Panc1 (cell line): ENCODE data around the gene LIPM. TPM values are rescaled to one million over a fixed set of nuclear protein-coding genes. Genes with fewer than 3 reads are reported as not detected.

Experiments
- ATAC-seq: fragments of 200-7000 bp; cut with Tn5 transposase; 2 replicates; pipeline ENCODE4 v1.9.1; 2020; ENCODE audit warnings: mild to moderate bottlenecking, moderate library complexity
- BruUV-seq: library from RNA; stranded (reverse); fragments of 400-500 nt; replicated peaks from 2 replicates; lab custom pipeline; 2021; lab: Mats Ljungman, UMichigan
- CTCF ChIA-PET: fragments of 300-600 bp; sonication (Branson Sonifier 250); formaldehyde crosslinking; loops from one replicate; lab custom pipeline; 2022; ENCODE audit warnings: antibody characterized with exemption; lab: Charles Lee
- POLR2A ChIA-PET: fragments of 300-600 bp; sonication (Branson Sonifier 250); formaldehyde crosslinking; loops from one replicate; lab custom pipeline; 2022; ENCODE audit warnings: antibody characterized with exemption; lab: Charles Lee
- DNase-seq: peaks from one replicate; pipeline ENCODE4 v3.0.0-alpha.2; 2010; ENCODE audit warnings: low read depth, low spot score
- H3K27ac ChIP-seq: 2 replicates; pipeline ENCODE4 v1.5.1; 2011; ENCODE audit warnings: mild to moderate bottlenecking, low read length, inconsistent platforms
- H3K27me3 ChIP-seq: fragments of 200-500 bp; sonication (Bioruptor generic); 2 replicates; pipeline ENCODE4 v1.6.0; 2014; ENCODE audit warnings: low read length, inconsistent platforms; ENCODE audit not compliant: control insufficient read depth, insufficient read depth
- H3K36me3 ChIP-seq: fragments of 200-500 bp; sonication (Bioruptor generic); 2 replicates; pipeline ENCODE4 v1.5.1; 2014; ENCODE audit warnings: inconsistent platforms, mild to moderate bottlenecking, low read length, moderate library complexity; ENCODE audit not compliant: control insufficient read depth, insufficient read depth
- H3K4me1 ChIP-seq: 2 replicates; pipeline ENCODE4 v1.5.1; 2011; ENCODE audit warnings: inconsistent platforms, mild to moderate bottlenecking, low read length, moderate library complexity; ENCODE audit not compliant: control insufficient read depth, insufficient read depth
- H3K4me3 ChIP-seq, 2 experiments: 2 replicates each; pipeline ENCODE4 v1.5.1; 2011 to 2012; ENCODE audit warnings: low read depth in 2 of 2, low read length in 2 of 2, mild to moderate bottlenecking in 2 of 2, inconsistent platforms in 1 of 2, moderate library complexity in 1 of 2
- H3K9me3 ChIP-seq: fragments of 200-500 bp; sonication (Bioruptor generic); 2 replicates; pipeline ENCODE4 v1.5.1; 2014; ENCODE audit warnings: low read depth, mild to moderate bottlenecking, inconsistent platforms, low read length, moderate library complexity; ENCODE audit not compliant: control insufficient read depth, insufficient read depth
- POLR2AphosphoS5 ChIP-seq: IDR thresholded peaks from 2 replicates; pipeline ENCODE4 v1.6.1; 2012; ENCODE audit warnings: mild to moderate bottlenecking, low read depth, low read length, moderate library complexity
- REST ChIP-seq, 2 experiments: IDR thresholded peaks; 2 replicates each; pipeline ENCODE4 v1.6.1; 2011 to 2012; ENCODE audit warnings: low read depth in 2 of 2, control low read depth in 1 of 2, low read length in 1 of 2, mild to moderate bottlenecking in 1 of 2, moderate library complexity in 1 of 2; ENCODE audit not compliant: insufficient read depth in 1 of 2
- SIN3A ChIP-seq: IDR thresholded peaks from 2 replicates; pipeline ENCODE4 v1.6.1; 2012; ENCODE audit warnings: low read depth, mild to moderate bottlenecking, low read length, moderate library complexity, borderline replicate concordance; ENCODE audit not compliant: insufficient read depth
- TCF7L2 ChIP-seq: IDR thresholded peaks from 2 replicates; pipeline ENCODE4 v1.6.1; 2011; ENCODE audit warnings: mild to moderate bottlenecking, low read depth, low read length, inconsistent platforms
- in situ Hi-C: cut with HindIII; loops from 2 replicates; pipeline ENCODE4 v1.10.0; 2016; ENCODE audit warnings: low sequenced_read_pairs, low pct_unique_long_range_greater_than_20kb
- intact Hi-C: fragments of 100-400 bp; cut with micrococcal nuclease; formaldehyde crosslinking; loops from one replicate; pipeline ENCODE4 v1.10.0; 2022; ENCODE audit not compliant: unreplicated experiment
- total RNA-seq: library from RNA; stranded (reverse); gene quantifications from one replicate; pipeline ENCODE4 v1.2.1, GENCODE V29; 2021; ENCODE audit not compliant: unreplicated experiment
- TF ChIP-seq, protein P1 (sequence below): fragments of 450-650 bp; IDR thresholded peaks from 2 replicates; pipeline ENCODE4 v1.5.1; 2017; ENCODE audit warnings: mild to moderate bottlenecking

Gene LIPM
- total RNA-seq, 1 experiment from 2014 or later, result not detected

GRCh38 chr10:88827671-88828070 lies 25.1 kb downstream of the LIPM start:
- TF ChIP-seq TCF7L2, result no peak
- TF ChIP-seq, protein P1, sequence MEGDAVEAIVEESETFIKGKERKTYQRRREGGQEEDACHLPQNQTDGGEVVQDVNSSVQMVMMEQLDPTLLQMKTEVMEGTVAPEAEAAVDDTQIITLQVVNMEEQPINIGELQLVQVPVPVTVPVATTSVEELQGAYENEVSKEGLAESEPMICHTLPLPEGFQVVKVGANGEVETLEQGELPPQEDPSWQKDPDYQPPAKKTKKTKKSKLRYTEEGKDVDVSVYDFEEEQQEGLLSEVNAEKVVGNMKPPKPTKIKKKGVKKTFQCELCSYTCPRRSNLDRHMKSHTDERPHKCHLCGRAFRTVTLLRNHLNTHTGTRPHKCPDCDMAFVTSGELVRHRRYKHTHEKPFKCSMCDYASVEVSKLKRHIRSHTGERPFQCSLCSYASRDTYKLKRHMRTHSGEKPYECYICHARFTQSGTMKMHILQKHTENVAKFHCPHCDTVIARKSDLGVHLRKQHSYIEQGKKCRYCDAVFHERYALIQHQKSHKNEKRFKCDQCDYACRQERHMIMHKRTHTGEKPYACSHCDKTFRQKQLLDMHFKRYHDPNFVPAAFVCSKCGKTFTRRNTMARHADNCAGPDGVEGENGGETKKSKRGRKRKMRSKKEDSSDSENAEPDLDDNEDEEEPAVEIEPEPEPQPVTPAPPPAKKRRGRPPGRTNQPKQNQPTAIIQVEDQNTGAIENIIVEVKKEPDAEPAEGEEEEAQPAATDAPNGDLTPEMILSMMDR, result no peak
- no peak for TF ChIP-seq SIN3A
- no peak for TF ChIP-seq POLR2AphosphoS5
- TF ChIP-seq REST (IDR thresholded peaks at IDR 0.05; ENCODE audit: insufficient read depth in 1 of 2, low read depth in 2 of 2, low read length in 1 of 2), result no peak
- Histone ChIP-seq H3K27me3 (0 out of 2 replicates have a peak, but pooled peaks cover 2% of the 10 kb centered on the region), H3K4me3 (no peak overlapping the region), H3K27ac (no peak overlapping the region), H3K36me3 (no peaks in the 10 kb centered on the region), H3K4me1 (no peaks in the 10 kb centered on the region), H3K9me3 (no peaks in the 10 kb centered on the region)
- no TSS peak for BruUV-seq
- ChIA-PET CTCF (interaction anchor here (1.0 kb wide), 1 partner anchor 8 kb away, joined by 3 read pairs; no protein-coding TSS in a partner anchor), POLR2A (interaction anchor here (0.7 kb wide), 1 partner anchor 167 kb away, joined by 3 read pairs; no protein-coding TSS in a partner anchor)
- no peak for ATAC-seq
- DNase-seq, result no peak
- intact Hi-C loops (no loop called here), in situ Hi-C loops (no loop called here)

GRCh38 chr10:88828310-88828709 lies 25.8 kb downstream of the LIPM start:
- BruUV-seq, result no TSS peak
- TF ChIP-seq POLR2AphosphoS5, result no peak
- no peak for TF ChIP-seq SIN3A
- TF ChIP-seq, protein P1, result no peak
- no peak for TF ChIP-seq REST (IDR thresholded peaks at IDR 0.05; ENCODE audit: insufficient read depth in 1 of 2, low read depth in 2 of 2, low read length in 1 of 2)
- TF ChIP-seq TCF7L2, result no peak
- no peak for DNase-seq
- no peak for ATAC-seq
- CTCF ChIA-PET, result no interaction called here
- Histone ChIP-seq H3K4me3 (no peak overlapping the region), H3K27me3 (0 out of 2 replicates have a peak, but pooled peaks cover 2% of the 10 kb centered on the region), H3K27ac (no peak overlapping the region), H3K4me1 (no peaks in the 10 kb centered on the region), H3K9me3 (no peaks in the 10 kb centered on the region), H3K36me3 (no peaks in the 10 kb centered on the region)
- POLR2A ChIA-PET, result interaction anchor here (0.7 kb wide), 1 partner anchor 166 kb away, joined by 3 read pairs; no protein-coding TSS in a partner anchor
- intact Hi-C loops, result no loop called here
- in situ Hi-C loops, result no loop called here
